Activated CD4-positive, alpha-beta T cell treated with anti-CD3 and anti-CD28 coated beads for 36 hours (primary cell): Measurements from ENCODE around the gene HOXB5. TPM values are rescaled to one million over a fixed set of nuclear protein-coding genes. Genes with fewer than 3 reads are reported as not detected.
A peak's percentile ranks its signal among the peaks of the same experiment; 100 is the strongest.

ENCODE experiments used
- ATAC-seq: fragments of 200-7000 bp; cut with Tn5 transposase; one replicate; pipeline ENCODE4 v1.10.0; 2021; ENCODE audit warnings: mild to moderate bottlenecking, moderate library complexity
- CTCF ChIA-PET: fragments of 350-600 bp; sonication (Branson Sonifier 250); formaldehyde crosslinking; loops from one replicate; lab custom pipeline; 2021; ENCODE audit warnings: antibody characterized with exemption; lab: Charles Lee
- POLR2A ChIA-PET: fragments of 350-600 bp; sonication (Branson Sonifier 250); formaldehyde crosslinking; loops from one replicate; lab custom pipeline; 2021; ENCODE audit warnings: antibody characterized with exemption, inconsistent platforms; lab: Charles Lee
- DNase-seq: peaks from one replicate; pipeline ENCODE4 v3.0.0-alpha.2; 2020
- H3K27ac Mint-ChIP-seq: one replicate; pipeline ENCODE4 v1.8.0; 2021; ENCODE audit warnings: mixed read lengths
- H3K27me3 Mint-ChIP-seq: one replicate; pipeline ENCODE4 v1.8.0; 2021; ENCODE audit warnings: mixed read lengths
- H3K36me3 Mint-ChIP-seq: one replicate; pipeline ENCODE4 v1.8.0; 2021; ENCODE audit warnings: low read depth, mixed read lengths
- H3K4me1 Mint-ChIP-seq: one replicate; pipeline ENCODE4 v1.8.0; 2021; ENCODE audit warnings: mixed read lengths
- H3K4me3 Mint-ChIP-seq: one replicate; pipeline ENCODE4 v1.8.0; 2021; ENCODE audit warnings: mild to moderate bottlenecking, moderate library complexity, mixed read lengths
- H3K9me3 Mint-ChIP-seq: one replicate; pipeline ENCODE4 v1.8.0; 2021; ENCODE audit warnings: low read depth, mixed read lengths
- intact Hi-C, 2 experiments: fragments of 100-400 bp; cut with DNase I in 1 of 2; cut with micrococcal nuclease in 1 of 2; formaldehyde crosslinking; loops; one replicate each; pipeline versions ENCODE4 v1.14.2 to v1.15.1; 2022 to 2024; cut with DNase I, micrococcal nuclease
- total RNA-seq, 2 experiments: library from RNA; stranded (reverse); gene quantifications; one replicate each; pipeline ENCODE4 v1.2.3, GENCODE V29; 2021

HOXB5 gene
- total RNA-seq, 2 experiments from 2014 or later = not detected

DNA sequence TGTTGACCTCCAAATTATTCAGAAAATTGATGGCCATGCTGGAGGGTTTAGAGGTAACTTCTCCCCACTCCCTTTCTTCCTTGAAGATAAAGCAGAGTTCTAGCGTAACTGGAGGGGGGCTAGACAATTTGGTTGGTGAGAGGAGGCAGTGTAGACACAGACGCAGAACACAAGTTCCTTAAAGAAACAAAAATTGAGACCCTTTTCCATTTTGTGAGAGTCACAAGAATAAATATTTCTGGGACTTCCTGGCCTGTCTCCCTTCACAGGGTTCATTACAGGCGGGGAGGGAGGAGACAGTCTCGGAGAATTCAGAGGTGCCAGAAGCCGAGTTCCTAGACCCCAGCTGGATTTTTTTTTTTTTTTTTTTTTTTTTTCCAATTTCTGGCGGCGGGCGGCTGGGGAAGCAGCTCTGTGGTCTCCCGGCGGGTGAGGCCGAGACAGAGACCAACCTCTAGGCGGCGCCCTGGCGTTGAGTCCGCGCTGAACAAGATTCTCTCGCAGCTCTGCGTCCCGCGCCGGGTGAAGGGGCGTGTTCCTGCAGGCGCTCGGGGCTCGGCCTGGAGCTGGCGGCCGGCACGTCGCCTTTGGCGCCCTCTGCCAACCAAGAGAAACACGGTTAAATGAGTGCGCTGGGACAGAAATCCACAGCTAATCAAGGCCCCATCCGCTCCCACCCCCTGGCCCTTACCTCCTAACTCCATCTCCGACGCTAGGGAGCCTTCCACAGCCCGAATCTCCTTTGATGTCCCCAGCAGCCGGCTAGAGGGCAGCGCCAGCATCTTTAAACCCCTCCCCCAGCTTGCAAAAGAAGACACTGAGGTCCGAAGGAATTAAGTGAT is 42.8 kb upstream of the HOXB5 start:
- DNase-seq (peak; percentile 91), ATAC-seq (peak; percentile 95)
- Mint-ChIP-seq H3K36me3 (no peaks in the 10 kb centered on the region), H3K4me3 (no peak overlapping the region), H3K9me3 (no peaks in the 10 kb centered on the region), H3K27me3 (peaks cover 74% of the 10 kb centered on the region), H3K4me1 (no peaks in the 10 kb centered on the region), H3K27ac (no peak overlapping the region)
- intact Hi-C loops = no loop called here
- ChIA-PET POLR2A (interaction anchor here (0.5 to 1.1 kb wide), 4 partner anchors 11 to 955 kb away, joined by 3 to 6 read pairs (median 4); no protein-coding TSS in a partner anchor), CTCF (interaction anchor here (0.5 to 3.5 kb wide), 34 partner anchors 11 to 554 kb away, joined by 3 to 32 read pairs (median 4); partner anchors contain the start of genes HOXB13, HOXB5, HOXB8 and HOXB9)

DNA sequence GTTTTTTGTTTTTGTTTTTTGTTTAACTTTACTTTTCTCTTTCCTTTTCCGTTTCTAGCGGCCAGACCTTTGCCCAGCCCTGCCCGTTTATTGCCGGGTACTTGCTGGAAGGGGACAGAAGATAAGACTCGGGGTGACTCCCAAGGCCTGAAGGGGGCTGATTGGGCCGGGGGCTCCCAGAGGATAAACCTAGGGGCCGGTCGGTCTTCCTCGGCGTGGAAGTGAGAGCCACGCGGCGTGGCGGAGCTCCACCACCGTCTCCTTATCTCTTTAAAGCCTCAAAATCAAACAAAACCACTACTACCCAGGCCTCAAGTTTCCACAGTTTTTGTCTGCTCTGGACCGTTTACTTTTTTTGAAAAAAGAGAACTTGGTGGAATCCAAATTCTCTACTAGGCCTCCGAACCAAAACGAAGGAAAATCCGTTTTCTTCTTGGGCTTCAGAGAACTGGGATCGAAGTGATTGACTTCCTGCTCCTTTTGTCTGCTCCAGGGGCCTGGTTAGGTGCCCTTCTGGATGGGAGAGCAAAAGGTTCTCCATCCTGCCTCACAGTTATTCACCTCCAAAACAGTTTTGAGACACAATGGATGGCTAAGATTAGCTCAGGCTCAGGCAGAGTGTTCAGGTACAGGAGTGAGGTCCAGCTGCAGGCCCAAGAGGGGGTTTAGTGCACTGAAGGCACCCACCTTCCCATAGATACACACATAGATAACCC is 41.1 kb upstream of the HOXB5 start:
- Mint-ChIP-seq H3K4me3 (peak overlapping the region; percentile 49), H3K36me3 (no peaks in the 10 kb centered on the region), H3K4me1 (no peaks in the 10 kb centered on the region), H3K27me3 (peaks cover 72% of the 10 kb centered on the region), H3K27ac (no peak overlapping the region), H3K9me3 (no peaks in the 10 kb centered on the region)
- intact Hi-C loops = no loop called here
- ATAC-seq (no peak), DNase-seq (no peak)
- ChIA-PET CTCF (interaction anchor here (0.6 to 3.5 kb wide), 9 partner anchors 10 to 678 kb away, joined by 3 to 32 read pairs (median 3); partner anchors contain the start of gene HOXB9), POLR2A (interaction anchor here (0.7 kb wide), 1 partner anchor 741 kb away, joined by 3 read pairs; no protein-coding TSS in a partner anchor)

DNA sequence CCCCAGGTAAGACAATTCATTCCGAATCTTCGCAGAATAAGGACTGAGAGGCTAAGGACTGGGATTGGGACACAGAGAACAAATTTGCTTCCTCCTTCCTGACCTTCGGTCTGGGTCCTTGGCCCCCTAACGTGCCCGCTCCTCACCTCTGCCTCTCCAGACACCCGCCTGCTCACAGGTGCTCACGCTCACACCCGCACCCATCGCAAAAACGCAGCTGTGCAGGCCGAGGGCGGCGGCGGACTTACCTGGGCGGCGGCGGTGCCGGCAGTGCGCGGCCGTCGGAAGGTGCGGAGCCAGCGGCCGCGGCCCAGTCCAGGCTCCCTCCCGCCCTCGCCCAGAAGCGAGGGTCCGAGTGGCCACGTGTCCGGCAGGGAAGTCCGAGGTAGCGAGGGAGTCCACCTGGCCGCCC is 39.7 kb upstream of the HOXB5 start:
- H3K36me3 Mint-ChIP-seq = no peaks in the 10 kb centered on the region
- peaks cover 76% of the 10 kb centered on the region for H3K27me3 Mint-ChIP-seq
- intact Hi-C loops = no loop called here
- no peaks in the 10 kb centered on the region for H3K4me1 Mint-ChIP-seq
- ChIA-PET CTCF (interaction anchor here (0.7 to 2.5 kb wide), 5 partner anchors 9 to 325 kb away, joined by 3 to 12 read pairs (median 5); no protein-coding TSS in a partner anchor), POLR2A (no interaction called here)
- ATAC-seq = no peak
- no peak for DNase-seq
- H3K9me3 Mint-ChIP-seq = no peaks in the 10 kb centered on the region
- no peak overlapping the region for H3K27ac Mint-ChIP-seq
- peak overlapping the region; percentile 49 for H3K4me3 Mint-ChIP-seq

DNA sequence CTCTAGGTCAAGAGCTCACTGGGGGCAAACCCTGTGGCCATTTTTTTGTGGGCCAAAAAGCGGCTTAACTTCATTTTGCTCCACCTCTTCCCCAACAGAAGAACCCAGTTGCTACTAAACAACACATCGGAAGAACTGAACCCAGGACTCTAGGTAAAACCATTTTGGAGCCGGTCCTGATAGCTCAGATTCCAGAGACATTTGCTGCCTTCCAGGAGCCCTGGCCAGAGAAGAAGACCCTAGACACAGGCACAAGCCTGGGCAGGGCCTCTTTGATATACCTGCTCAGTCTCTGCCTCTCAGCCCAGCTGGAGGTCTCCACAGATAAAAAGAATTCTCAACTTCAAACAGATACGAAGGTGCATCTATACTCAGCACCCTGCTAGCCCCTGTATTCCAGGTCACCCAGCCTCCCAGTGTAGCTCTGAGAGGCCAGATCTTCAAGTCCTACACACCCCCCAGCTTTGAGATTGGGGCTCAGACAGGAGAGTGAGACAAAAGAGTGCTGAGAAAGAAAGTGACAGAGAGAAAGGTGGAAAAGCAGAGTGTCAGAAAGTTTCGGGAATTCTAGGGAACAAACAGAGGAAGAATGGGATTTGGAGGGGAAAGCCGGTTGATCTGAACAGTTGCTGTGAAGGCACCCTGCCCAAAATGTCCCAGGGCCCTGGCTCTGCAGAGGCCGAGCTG is 39.1 kb upstream of the HOXB5 start:
- DNase-seq (no peak), ATAC-seq (no peak)
- Mint-ChIP-seq H3K27me3 (peaks cover 76% of the 10 kb centered on the region), H3K27ac (no peak overlapping the region), H3K9me3 (no peaks in the 10 kb centered on the region), H3K4me1 (no peaks in the 10 kb centered on the region), H3K4me3 (peak overlapping the region; percentile 38), H3K36me3 (no peaks in the 10 kb centered on the region)
- ChIA-PET CTCF (interaction anchor here (0.7 to 2.5 kb wide), 7 partner anchors 9 to 324 kb away, joined by 3 to 12 read pairs (median 5); no protein-coding TSS in a partner anchor), POLR2A (no interaction called here)
- intact Hi-C loops = no loop called here

DNA sequence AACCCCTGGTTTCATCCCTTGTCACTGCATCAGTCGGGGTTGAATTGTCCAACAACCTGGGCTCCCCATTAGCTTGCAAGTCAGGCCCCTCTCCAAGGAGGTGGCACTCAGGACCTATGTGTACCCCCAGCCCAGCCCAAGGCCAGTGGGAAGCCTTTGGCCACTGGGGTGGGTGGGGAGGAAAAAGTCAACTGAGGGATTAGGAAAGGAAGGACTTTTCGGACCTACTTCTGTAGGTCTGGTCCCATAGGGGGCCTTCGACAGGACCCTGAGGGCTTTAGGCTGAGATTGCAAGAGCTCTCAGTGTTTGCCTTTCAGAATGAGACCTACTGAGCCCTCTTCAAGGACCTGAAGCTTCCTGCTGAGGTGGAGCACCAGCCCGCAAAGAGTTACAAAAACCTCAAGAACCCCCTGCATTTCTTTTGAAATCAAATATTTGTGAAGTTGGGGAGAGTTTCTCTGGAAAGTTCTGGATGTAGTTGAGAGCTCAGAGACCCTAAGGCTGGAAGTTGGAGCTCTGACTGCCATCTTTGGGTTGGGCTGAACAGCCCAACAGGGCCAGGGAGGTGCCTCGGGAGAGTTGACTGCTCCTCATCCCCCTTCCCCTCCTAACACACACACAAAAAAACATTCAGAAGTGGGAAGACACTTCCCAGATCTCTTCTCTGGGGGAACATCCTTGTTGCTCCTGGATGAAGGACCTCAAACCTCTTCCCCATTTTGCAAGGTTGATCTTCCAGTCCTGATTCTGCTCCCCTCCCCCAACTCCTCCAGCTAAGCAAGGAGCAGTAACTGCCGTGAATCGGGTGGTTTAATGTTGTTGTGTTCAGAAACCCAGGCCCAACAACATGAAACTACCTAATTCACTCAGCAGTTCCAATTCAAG is 38.4 kb upstream of the HOXB5 start:
- ATAC-seq (no peak), DNase-seq (no peak)
- Mint-ChIP-seq H3K4me3 (no peak overlapping the region), H3K36me3 (no peaks in the 10 kb centered on the region), H3K27me3 (peaks cover 76% of the 10 kb centered on the region), H3K27ac (no peak overlapping the region), H3K4me1 (peaks cover 2% of the 10 kb centered on the region), H3K9me3 (no peaks in the 10 kb centered on the region)
- POLR2A ChIA-PET = no interaction called here
- CTCF ChIA-PET = interaction anchor here (0.6 to 2.5 kb wide), 7 partner anchors 8 to 280 kb away, joined by 3 to 12 read pairs (median 5); no protein-coding TSS in a partner anchor
- intact Hi-C loops = no loop called here

DNA sequence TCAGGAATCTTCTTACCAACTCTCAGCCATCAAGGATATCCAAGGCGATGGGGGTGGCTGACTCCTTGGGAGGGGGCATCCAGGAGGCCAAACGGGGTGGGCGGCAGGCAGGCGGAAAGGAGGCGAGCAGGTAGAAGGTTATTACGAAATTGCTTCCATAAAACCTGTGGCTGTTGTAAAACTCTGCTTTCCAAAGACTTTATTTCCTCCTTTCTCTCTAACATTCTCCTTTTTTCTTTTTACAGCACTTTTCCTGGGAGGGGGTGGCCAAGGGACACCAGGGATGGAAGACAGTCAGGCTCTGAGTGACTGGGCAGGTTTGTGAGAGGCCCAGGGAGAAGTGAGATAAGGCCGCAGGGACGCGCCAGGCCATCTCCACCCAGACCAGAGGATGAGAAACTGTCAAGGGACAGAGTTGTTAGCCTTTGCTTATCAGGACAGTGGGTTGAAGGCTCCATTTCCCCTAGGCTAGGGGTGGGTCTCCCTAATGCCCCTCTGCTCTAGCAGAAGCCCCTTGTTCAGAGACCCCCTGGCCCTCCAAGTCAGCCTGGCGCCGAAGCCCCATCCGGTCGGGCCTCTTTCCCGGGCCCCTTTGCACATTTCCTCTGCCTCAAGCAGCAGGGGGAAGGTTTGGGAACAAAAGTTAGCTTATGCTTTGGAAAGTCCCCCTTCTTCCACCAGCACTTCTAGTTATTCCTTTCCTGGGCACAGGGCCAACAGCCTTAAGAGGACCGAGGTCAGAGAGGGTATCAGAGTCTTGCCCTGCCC is 37.5 kb upstream of the HOXB5 start:
- ATAC-seq (no peak), DNase-seq (no peak)
- no peaks in the 10 kb centered on the region for H3K36me3 Mint-ChIP-seq
- intact Hi-C loops = no loop called here
- ChIA-PET CTCF (interaction anchor here (0.6 to 2.5 kb wide), 3 partner anchors 13 to 280 kb away, joined by 3 to 12 read pairs (median 4); no protein-coding TSS in a partner anchor), POLR2A (no interaction called here)
- H3K27me3 Mint-ChIP-seq = peaks cover 73% of the 10 kb centered on the region
- H3K9me3 Mint-ChIP-seq = no peaks in the 10 kb centered on the region
- H3K4me1 Mint-ChIP-seq = peaks cover 6% of the 10 kb centered on the region
- no peak overlapping the region for H3K4me3 Mint-ChIP-seq
- H3K27ac Mint-ChIP-seq = no peak overlapping the region

DNA sequence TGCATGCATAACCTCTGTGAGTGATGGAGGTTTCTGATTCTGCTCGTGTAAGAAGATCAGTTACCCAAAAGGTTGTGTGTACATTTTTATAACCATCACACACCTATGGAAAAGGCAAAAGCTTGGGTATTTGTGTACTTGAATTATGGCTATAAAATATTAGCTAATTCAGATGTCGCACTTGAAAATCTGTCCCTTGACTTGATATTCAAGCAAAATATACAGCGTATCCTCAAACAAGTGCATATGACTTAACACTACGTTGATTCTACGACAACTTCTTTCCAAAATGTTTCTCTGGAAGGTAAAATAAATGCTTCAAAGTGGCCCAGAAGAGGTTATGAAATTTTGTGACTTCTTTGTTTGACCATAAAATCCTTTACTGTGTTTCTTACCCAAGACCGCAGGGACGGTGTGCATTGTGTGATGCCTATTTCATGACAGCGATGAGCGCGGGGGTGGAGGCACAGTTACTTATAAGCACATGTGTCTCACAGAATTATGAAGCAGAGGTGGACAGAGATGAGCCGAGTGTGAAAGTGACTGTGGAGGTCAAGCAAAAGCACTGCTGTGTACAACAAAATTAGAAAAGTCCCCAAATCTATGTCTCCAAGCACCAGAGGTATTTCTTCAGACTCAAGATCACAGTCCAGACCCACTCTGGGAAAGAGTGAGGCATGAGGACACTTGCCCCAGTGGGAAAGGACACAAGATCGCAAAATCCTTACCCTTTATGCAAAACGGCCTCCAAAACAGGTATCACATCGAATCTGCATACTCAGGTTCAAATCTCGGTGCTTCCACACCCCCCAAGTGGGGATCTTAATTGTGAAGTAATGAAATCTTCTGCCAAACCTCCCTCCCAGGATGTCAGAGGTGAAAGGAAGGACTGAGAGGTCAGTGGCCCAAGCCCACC is 36.7 kb upstream of the HOXB5 start:
- Mint-ChIP-seq H3K9me3 (no peaks in the 10 kb centered on the region), H3K27ac (no peak overlapping the region), H3K27me3 (peaks cover 69% of the 10 kb centered on the region), H3K4me1 (peaks cover 10% of the 10 kb centered on the region), H3K36me3 (no peaks in the 10 kb centered on the region), H3K4me3 (no peak overlapping the region)
- POLR2A ChIA-PET = no interaction called here
- ATAC-seq = no peak
- DNase-seq = no peak
- intact Hi-C loops = no loop called here
- CTCF ChIA-PET = interaction anchor here (0.7 to 2.0 kb wide), 6 partner anchors 11 to 471 kb away, joined by 3 to 11 read pairs (median 4); no protein-coding TSS in a partner anchor

DNA sequence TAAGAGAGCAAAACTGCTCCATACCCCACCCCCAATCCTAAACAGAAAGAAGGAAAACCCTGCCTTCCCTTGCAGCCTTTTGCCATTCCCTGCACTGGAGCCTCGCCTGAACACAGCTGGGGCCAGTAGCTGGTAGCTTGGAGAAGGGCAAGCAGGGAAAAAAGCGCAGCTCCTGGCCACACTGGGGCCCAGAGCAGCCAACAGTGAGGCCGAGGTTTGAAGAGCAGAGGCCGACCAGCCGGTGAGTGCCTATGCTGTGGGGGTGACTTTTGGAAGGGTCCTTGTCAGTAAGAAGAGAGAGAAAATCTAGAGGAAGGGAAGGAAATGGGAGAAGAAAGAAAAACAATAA is 35.8 kb upstream of the HOXB5 start:
- DNase-seq (no peak), ATAC-seq (no peak)
- H3K27ac Mint-ChIP-seq = no peak overlapping the region
- ChIA-PET CTCF (interaction anchor here (0.7 to 2.0 kb wide), 7 partner anchors 11 to 470 kb away, joined by 3 to 11 read pairs (median 3); no protein-coding TSS in a partner anchor), POLR2A (no interaction called here)
- H3K4me1 Mint-ChIP-seq = peaks cover 10% of the 10 kb centered on the region
- intact Hi-C loops = no loop called here
- H3K9me3 Mint-ChIP-seq = no peaks in the 10 kb centered on the region
- peaks cover 63% of the 10 kb centered on the region for H3K27me3 Mint-ChIP-seq
- H3K36me3 Mint-ChIP-seq = no peaks in the 10 kb centered on the region
- no peak overlapping the region for H3K4me3 Mint-ChIP-seq
